Endothelial cell of umbilical vein (primary cell): ENCODE data around the gene PLB1. TPM values are rescaled to one million over a fixed set of nuclear protein-coding genes. Genes with fewer than 3 reads are reported as not detected.

ENCODE experiments used
- BruUV-seq: library from RNA; stranded (reverse); fragments of 400-500 nt; replicated peaks from 2 replicates; lab custom pipeline; 2021; lab: Mats Ljungman, UMichigan
- CTCF ChIA-PET: fragments of 300-600, 350-600 bp; sonication (Branson Sonifier 250); formaldehyde crosslinking; loops from one replicate; lab custom pipeline; 2021; ENCODE audit warnings: antibody characterized with exemption, inconsistent platforms; lab: Charles Lee
- POLR2A ChIA-PET: fragments of 300-600, 350-600 bp; sonication (Branson Sonifier 250); formaldehyde crosslinking; loops from one replicate; lab custom pipeline; 2021; ENCODE audit warnings: antibody characterized with exemption, inconsistent platforms; lab: Charles Lee
- DNase-seq: peaks from one replicate; pipeline ENCODE4 v3.0.0-alpha.2; 2011; ENCODE audit warnings: low read depth, low spot score
- FAIRE-seq: peaks from 2 replicates; lab custom pipeline; 2011; peaks lifted over from hg19 to GRCh38; lab: Jason Lieb, UNC
- H2AFZ ChIP-seq: 2 replicates; pipeline ENCODE4 v1.6.0; 2012; ENCODE audit warnings: low read depth, low read length, control low read depth, inconsistent platforms
- H3K27ac ChIP-seq: 2 replicates; pipeline ENCODE4 v1.5.1; 2011; ENCODE audit warnings: low read depth, mild to moderate bottlenecking, control low read depth, low read length, moderate library complexity; ENCODE audit not compliant: insufficient read depth
- H3K27me3 ChIP-seq, 2 experiments: 2 replicates each; pipeline versions ENCODE4 v1.6.0 to v1.6.1; 2011; ENCODE audit warnings: low read length in 2 of 2, mixed read lengths in 1 of 2; ENCODE audit not compliant: control insufficient read depth in 2 of 2, insufficient read depth in 2 of 2
- H3K36me3 ChIP-seq, 2 experiments: 2 replicates in 1 of 2; 3 replicates in 1 of 2; pipeline ENCODE4 v1.5.1; 2011; ENCODE audit warnings: low read length in 2 of 2, mild to moderate bottlenecking in 1 of 2, moderate library complexity in 1 of 2; ENCODE audit not compliant: control insufficient read depth in 2 of 2, insufficient read depth in 2 of 2; ENCODE audit errors: extremely low read depth in 1 of 2
- H3K4me1 ChIP-seq: 3 replicates; pipeline ENCODE4 v1.5.1; 2011; ENCODE audit warnings: mild to moderate bottlenecking, low read length; ENCODE audit not compliant: control insufficient read depth, insufficient read depth; ENCODE audit errors: extremely low read depth
- H3K4me2 ChIP-seq: 2 replicates; pipeline ENCODE4 v1.6.1; 2011; ENCODE audit warnings: low read length, control low read depth, mixed read lengths; ENCODE audit not compliant: insufficient read depth
- H3K4me3 ChIP-seq, 3 experiments: fragments of 200-600 bp in 1 of 3; sonication (generic), shearing (Covaris generic) in 1 of 3; replicated peaks in 1 of 3; 2 replicates each; pipeline ENCODE4 v1.5.1; 2011 to 2016; ENCODE audit warnings: control low read depth in 3 of 3, low read length in 3 of 3, mild to moderate bottlenecking in 2 of 3, inconsistent platforms in 1 of 3, low read depth in 1 of 3, moderate library complexity in 1 of 3; ENCODE audit not compliant: insufficient read depth in 1 of 3
- H3K79me2 ChIP-seq: 2 replicates; pipeline ENCODE4 v1.6.0; 2012; ENCODE audit warnings: low read length, inconsistent platforms; ENCODE audit not compliant: control insufficient read depth, insufficient read depth
- H3K9ac ChIP-seq: replicated peaks from 2 replicates; pipeline ENCODE3; 2011; ENCODE audit warnings: low read length, control low read depth; ENCODE audit not compliant: insufficient read depth; ENCODE audit errors: extremely low read depth
- H3K9me1 ChIP-seq: replicated peaks from 3 replicates; pipeline ENCODE4 v1.6.0; 2011; ENCODE audit warnings: mild to moderate bottlenecking, low read length; ENCODE audit not compliant: control insufficient read depth, insufficient read depth; ENCODE audit errors: extremely low read depth
- H3K9me3 ChIP-seq: replicated peaks from 2 replicates; pipeline ENCODE4 v1.5.1; 2012; ENCODE audit warnings: low read length, inconsistent platforms; ENCODE audit not compliant: control insufficient read depth, insufficient read depth
- H4K20me1 ChIP-seq: replicated peaks from 2 replicates; pipeline ENCODE3; 2011; ENCODE audit warnings: mild to moderate bottlenecking, low read length; ENCODE audit not compliant: control insufficient read depth, insufficient read depth; ENCODE audit errors: extremely low read depth
- CTCF ChIP-seq, 2 donors: IDR thresholded peaks; 1 replicate in 1 of 2; 2 replicates in 1 of 2; pipeline ENCODE4 v1.5.1; 2011; ENCODE audit warnings: low read length in 2 of 2, mild to moderate bottlenecking in 2 of 2, moderate library complexity in 2 of 2, control low read depth in 1 of 2, inconsistent platforms in 1 of 2, low read depth in 1 of 2; ENCODE audit not compliant: insufficient read depth in 1 of 2; ENCODE audit errors: extremely low read depth in 1 of 2
- FOS ChIP-seq: IDR thresholded peaks from 2 replicates; pipeline ENCODE4 v1.6.1; 2011; ENCODE audit warnings: mild to moderate bottlenecking, low read length, moderate library complexity, borderline replicate concordance; ENCODE audit not compliant: insufficient read depth
- GATA2 ChIP-seq: IDR thresholded peaks from 2 replicates; pipeline ENCODE4 v1.7.0; 2011; ENCODE audit warnings: low read depth, mild to moderate bottlenecking, moderate library complexity, mixed read lengths, low read length; ENCODE audit not compliant: insufficient read length, insufficient read depth
- MYC ChIP-seq: IDR thresholded peaks from one replicate; pipeline ENCODE4 v1.6.1; 2011; ENCODE audit warnings: mild to moderate bottlenecking, low read depth, low read length
- POLR2AphosphoS5 ChIP-seq: IDR thresholded peaks from 2 replicates; pipeline ENCODE4 v1.6.1; 2012; ENCODE audit warnings: low read depth, mild to moderate bottlenecking, control low read depth, low read length, moderate library complexity; ENCODE audit not compliant: insufficient read depth
- dilution Hi-C: fragments of 300-500 bp; cut with MboI; formaldehyde crosslinking; loops from one replicate; pipeline ENCODE4 v1.15.0; 2019; ENCODE audit warnings: low sequenced_read_pairs; ENCODE audit not compliant: extremely low pct_ligation_motif_present
- intact Hi-C: fragments of 100-400 bp; cut with micrococcal nuclease; formaldehyde crosslinking; loops from one replicate; pipeline ENCODE4 v1.10.0; 2022
- polyA plus RNA-seq, 4 experiments: library from polyadenylated mRNA; depleted of rRNA in 3 of 4; stranded (reverse) in 3 of 4; unstranded in 1 of 4; fragments of >200 nt; gene quantifications; 2 replicates each; pipeline versions ENCODE4 v1.2.1 to v1.2.3, GENCODE V29; 2011 to 2012; ENCODE audit warnings: missing spikeins in 1 of 4
- total RNA-seq: library from RNA; stranded (reverse); gene quantifications from 2 replicates; pipeline ENCODE4 v1.2.3, GENCODE V29; 2021

The PLB1 gene
- total and polyA plus RNA-seq, 2 donors (not counting 3 experiments of a cell fraction or from before 2014, with no cell fraction given): 0.75 to 0.80 TPM

- no peak overlapping the region for H3K4me3 ChIP-seq
- H3K9me1 ChIP-seq: no peaks in the 10 kb centered on the region
- peaks cover 42% of the 10 kb centered on the region for H3K4me1 ChIP-seq
- no peaks in the 10 kb centered on the region for H3K27me3 ChIP-seq
- H2AFZ ChIP-seq: peak overlapping the region; percentile 32
- CTCF ChIA-PET: no interaction called here
- no peaks in the 10 kb centered on the region for H3K9me3 ChIP-seq
- H3K27ac ChIP-seq: no peak overlapping the region
- no peak for TF ChIP-seq FOS
- TF ChIP-seq MYC: no peak
- peak; percentile 63 for TF ChIP-seq GATA2
- TF ChIP-seq POLR2AphosphoS5: no peak
- TF ChIP-seq CTCF (IDR thresholded peaks at IDR 0.05; ENCODE audit: extremely low read depth in 1 of 2, insufficient read depth in 1 of 2, low read depth in 1 of 2, low read length in 2 of 2): no peak
- no peaks in the 10 kb centered on the region for H3K36me3 ChIP-seq
- intact Hi-C loops (no loop called here), dilution Hi-C loops (no loop called here)
- DNase-seq: peak; percentile 24
- no peaks in the 10 kb centered on the region for H3K79me2 ChIP-seq
- FAIRE-seq: peak; percentile 71
- BruUV-seq: no TSS peak
- POLR2A ChIA-PET: interaction anchor here (0.7 kb wide), 2 partner anchors 39 to 150 kb away, joined by 3 to 8 read pairs; no protein-coding TSS in a partner anchor
- H3K4me2 ChIP-seq: no peak overlapping the region
- H4K20me1 ChIP-seq: no peaks in the 10 kb centered on the region
- no peak overlapping the region for H3K9ac ChIP-seq
Measured at GRCh38 chr2:28613186-28613585, 117.3 kb downstream of the PLB1 start.
